GM12878 (cell line): Measurements from ENCODE around the gene TUBB3. TPM values are rescaled to one million over a fixed set of nuclear protein-coding genes. Genes with fewer than 3 reads are reported as not detected.

Experiments used
- ATAC-seq: fragments of 200-7000 bp; cut with Tn5 transposase; 3 replicates; pipeline ENCODE4 v1.9.1; 2020; ENCODE audit warnings: mild to moderate bottlenecking, moderate library complexity
- BruUV-seq: library from RNA; stranded (reverse); fragments of 400-500 nt; replicated peaks from 2 replicates; lab custom pipeline; 2021; lab: Mats Ljungman, UMichigan
- CTCF ChIA-PET: fragments of 300-600 bp; sonication (Branson Sonifier 250); formaldehyde crosslinking; extraction: SDS; loops from one replicate; lab custom pipeline; 2021; ENCODE audit warnings: inconsistent platforms; lab: Yijun Ruan, JAX
- POLR2A ChIA-PET: fragments of 350-600 bp; formaldehyde crosslinking; extraction: SDS; loops from one replicate; lab custom pipeline; 2021; ENCODE audit warnings: inconsistent platforms; lab: Charles Lee
- RAD21 ChIA-PET: fragments of 300-600 bp; sonication (Branson Sonifier 250); formaldehyde crosslinking; loops from one replicate; lab custom pipeline; 2023; ENCODE audit warnings: antibody characterized with exemption; ENCODE audit not compliant: unreplicated experiment; lab: Charles Lee
- SMC1A ChIA-PET: fragments of 300-600 bp; sonication (Branson Sonifier 250); formaldehyde crosslinking; loops from one replicate; lab custom pipeline; 2023; ENCODE audit not compliant: unreplicated experiment, uncharacterized antibody; lab: Charles Lee
- DNase-seq: peaks from one replicate; pipeline ENCODE4 v3.0.0-alpha.2; 2011; ENCODE audit warnings: low read depth, low spot score
- FAIRE-seq: peaks from 3 replicates; lab custom pipeline; 2011; peaks lifted over from hg19 to GRCh38; lab: Jason Lieb, UNC
- H2AFZ ChIP-seq: 2 replicates; pipeline ENCODE4 v1.6.0; 2011; ENCODE audit warnings: low read depth, low read length, control low read depth; ENCODE audit not compliant: control insufficient read depth
- H3K27ac ChIP-seq: 2 replicates; pipeline ENCODE4 v1.5.1; 2011; ENCODE audit warnings: control low read depth; ENCODE audit not compliant: control insufficient read depth, insufficient read depth
- H3K27me3 ChIP-seq, 2 experiments: replicated peaks in 1 of 2; 2 replicates each; pipeline versions ENCODE4 v1.6.0 to v1.6.1; 2011; ENCODE audit warnings: low read length in 1 of 2; ENCODE audit not compliant: control insufficient read depth in 2 of 2, insufficient read depth in 2 of 2
- H3K36me3 ChIP-seq, 2 experiments: 2 replicates each; pipeline ENCODE4 v1.5.1; 2011; ENCODE audit warnings: low read length in 1 of 2; ENCODE audit not compliant: control insufficient read depth in 2 of 2, insufficient read depth in 2 of 2
- H3K4me1 ChIP-seq: 2 replicates; pipeline ENCODE4 v1.6.1; 2011; ENCODE audit warnings: mild to moderate bottlenecking, low read length, moderate library complexity, mixed read lengths; ENCODE audit not compliant: control insufficient read depth, insufficient read depth
- H3K4me2 ChIP-seq: 2 replicates; pipeline ENCODE4 v1.6.0; 2011; ENCODE audit warnings: control low read depth; ENCODE audit not compliant: control insufficient read depth, insufficient read depth
- H3K4me3 ChIP-seq: fragments of 200-600 bp; sonication (generic); 2 replicates; pipeline ENCODE4 v1.5.1; 2016
- H3K79me2 ChIP-seq: 2 replicates; pipeline ENCODE4 v1.6.0; 2011; ENCODE audit warnings: low read length; ENCODE audit not compliant: control insufficient read depth, insufficient read depth
- H3K9ac ChIP-seq: 2 replicates; pipeline ENCODE4 v1.8.0; 2011; ENCODE audit warnings: low read length, control low read depth, mixed read lengths; ENCODE audit not compliant: control insufficient read depth, insufficient read depth
- H3K9me3 ChIP-seq: replicated peaks from 3 replicates; pipeline ENCODE4 v1.5.1; 2011; ENCODE audit warnings: mild to moderate bottlenecking, low read length; ENCODE audit not compliant: control insufficient read depth, insufficient read depth
- H4K20me1 ChIP-seq: 2 replicates; pipeline ENCODE4 v1.6.0; 2011; ENCODE audit not compliant: control insufficient read depth, insufficient read depth
- ASH2L ChIP-seq: fragments of 300-600, 200-600 bp; sonication (generic); IDR thresholded peaks from 2 replicates; pipeline ENCODE4 v1.6.1; 2017; ENCODE audit warnings: low read depth, mild to moderate bottlenecking, borderline replicate concordance
- ATF7 ChIP-seq: fragments of 450-650 bp; IDR thresholded peaks from 2 replicates; pipeline ENCODE4 v1.6.1; 2016; ENCODE audit warnings: low read depth, mild to moderate bottlenecking
- FOXM1 ChIP-seq: IDR thresholded peaks from 2 replicates; pipeline ENCODE4 v1.6.1; 2012; ENCODE audit warnings: low read depth, mild to moderate bottlenecking, inconsistent platforms, low read length, moderate library complexity
- IKZF1 ChIP-seq: fragments of 450-650 bp; conservative IDR thresholded peaks from 2 replicates; pipeline ENCODE4 v1.6.1; 2017; ENCODE audit warnings: antibody characterized with exemption, mild to moderate bottlenecking
- MEF2B ChIP-seq: fragments of 450-650 bp; IDR thresholded peaks from 2 replicates; pipeline ENCODE4 v1.6.1; 2018; ENCODE audit warnings: mild to moderate bottlenecking, moderate library complexity; ENCODE audit not compliant: partially characterized antibody, poor library complexity, severe bottlenecking
- NR2C2 ChIP-seq: IDR thresholded peaks from 2 replicates; pipeline ENCODE4 v1.6.1; 2011; ENCODE audit warnings: borderline replicate concordance, low read depth; ENCODE audit not compliant: control insufficient read depth, insufficient read length
- PKNOX1 ChIP-seq: fragments of 450-650 bp; IDR thresholded peaks from 2 replicates; pipeline ENCODE4 v1.6.1; 2016; ENCODE audit warnings: mild to moderate bottlenecking
- SMC3 ChIP-seq: IDR thresholded peaks from 2 replicates; pipeline ENCODE4 v1.6.1; 2011; ENCODE audit warnings: low read length, improper control_type of control experiment, borderline replicate concordance
- SPI1 ChIP-seq: IDR thresholded peaks from 2 replicates; pipeline ENCODE4 v1.6.1; 2011; ENCODE audit warnings: low read depth, mild to moderate bottlenecking, low read length, moderate library complexity, borderline replicate concordance; ENCODE audit not compliant: insufficient read depth
- ZBED1 ChIP-seq: IDR thresholded peaks from 2 replicates; pipeline ENCODE4 v1.6.1; 2016; ENCODE audit warnings: borderline replicate concordance
- ZNF207 ChIP-seq: fragments of 450-650 bp; IDR thresholded peaks from 2 replicates; pipeline ENCODE4 v1.6.1; 2014; ENCODE audit warnings: antibody characterized with exemption, mild to moderate bottlenecking, borderline replicate concordance
- whole genome bisulfite sequencing: methylation state at CpG from one replicate; pipeline ENCODE4 v1.1.6; 2016; ENCODE audit warnings: low lambda C conversion rate; ENCODE audit not compliant: insufficient replicate concordance, insufficient coverage; ENCODE audit errors: missing lambda C conversion rate; 5-methylcytosine and 5-hydroxymethylcytosine counted together
- in situ Hi-C: fragments of 300-500 bp; cut with MboI; formaldehyde crosslinking; loops from 9 replicates; pipeline ENCODE4 v1.14.3; 2018; ENCODE audit warnings: mixed read lengths
- intact Hi-C: fragments of 100-400 bp; cut with micrococcal nuclease; formaldehyde crosslinking; loops from one replicate; pipeline ENCODE4 v1.14.2; 2022; ENCODE audit not compliant: unreplicated experiment
- polyA plus RNA-seq, 11 experiments: library from polyadenylated mRNA; depleted of rRNA in 4 of 11; unstranded in 6 of 11; stranded (reverse) in 5 of 11; fragments of >200 nt; fragmentation: Nextera tagmentation in 4 of 11; fragmentation: Illumina TruSeq in 1 of 11; extraction: Ambion mirVana in 4 of 11; extraction: Trizol in 1 of 11; gene quantifications; 1 replicate in 1 of 11; 2 replicates in 10 of 11; pipeline versions ENCODE4 v1.2.1 to v1.2.3, GENCODE V29; 2011 to 2016; ENCODE audit warnings: inconsistent platforms in 2 of 11, missing spikeins in 2 of 11, low read depth in 1 of 11
- total RNA-seq, 4 experiments: library from RNA; depleted of rRNA in 3 of 4; stranded (reverse); fragments of >200 nt in 3 of 4; fragmentation: Illumina TruSeq in 1 of 4; extraction: Trizol in 1 of 4; gene quantifications; 2 replicates each; pipeline versions ENCODE4 v1.2.1 to v1.2.3, GENCODE V29; 2013 to 2021
- TF ChIP-seq, protein P1 (sequence below): fragments of 450-650 bp; IDR thresholded peaks from 2 replicates; pipeline ENCODE4 v1.6.1; 2017; ENCODE audit warnings: mild to moderate bottlenecking, low read depth, inconsistent platforms; ENCODE audit not compliant: poor library complexity, severe bottlenecking

Gene TUBB3
- total and polyA plus RNA-seq, 10 of the 15 experiments (the other 5 are each of a cell fraction or from before 2014, with no cell fraction given) = 0.09 to 2.5 (median 0.58) TPM; not detected in 1

- Histone ChIP-seq H3K36me3 (peaks cover 3 to 5% of the 10 kb centered on the region in 2 experiments), H4K20me1 (no peaks in the 10 kb centered on the region), H3K27ac (no peak overlapping the region)
- no peak for DNase-seq
- RAD21 ChIA-PET = interaction anchor here (1.1 to 1.6 kb wide), 2 partner anchors 65 to 111 kb away, joined by 4 to 5 read pairs; no protein-coding TSS in a partner anchor
- 97% methylated on average over 2 of the region's 2 CpGs for WGBS
- ATAC-seq = no peak
- SMC1A ChIA-PET = no interaction called here
- POLR2A ChIA-PET = interaction anchor here (0.8 to 2.4 kb wide), 4 partner anchors 10 to 67 kb away, joined by 4 to 10 read pairs (median 6); no protein-coding TSS in a partner anchor
- TF ChIP-seq ZNF207 (no peak), PKNOX1 (peak; percentile 22; the same call in 1 of the 2 replicates), NR2C2 (no peak), ZBED1 (no peak)
- TF ChIP-seq, all 136 proteins: peak for 1
- Histone ChIP-seq H3K27me3 (no peaks in the 10 kb centered on the region), H3K79me2 (peaks cover 39% of the 10 kb centered on the region), H3K9ac (no peak overlapping the region), H2AFZ (no peak overlapping the region), H3K4me1 (peaks cover 14% of the 10 kb centered on the region), H3K4me3 (no peak overlapping the region), H3K9me3 (no peaks in the 10 kb centered on the region; the same call in 2 of the 3 replicates), H3K4me2 (peak overlapping the region; percentile 44; the same call in 1 of the 2 replicates)
- CTCF ChIA-PET = interaction anchor here (1.4 kb wide), 1 partner anchor 25 kb away, joined by 3 read pairs; no protein-coding TSS in a partner anchor
- in situ Hi-C loops = no loop called here
- BruUV-seq = no TSS peak
- no peak for FAIRE-seq
- intact Hi-C loops = no loop called here
Observed at GRCh38 chr16:89974870-89975269, 51.7 kb downstream of the TUBB3 start.

DNA sequence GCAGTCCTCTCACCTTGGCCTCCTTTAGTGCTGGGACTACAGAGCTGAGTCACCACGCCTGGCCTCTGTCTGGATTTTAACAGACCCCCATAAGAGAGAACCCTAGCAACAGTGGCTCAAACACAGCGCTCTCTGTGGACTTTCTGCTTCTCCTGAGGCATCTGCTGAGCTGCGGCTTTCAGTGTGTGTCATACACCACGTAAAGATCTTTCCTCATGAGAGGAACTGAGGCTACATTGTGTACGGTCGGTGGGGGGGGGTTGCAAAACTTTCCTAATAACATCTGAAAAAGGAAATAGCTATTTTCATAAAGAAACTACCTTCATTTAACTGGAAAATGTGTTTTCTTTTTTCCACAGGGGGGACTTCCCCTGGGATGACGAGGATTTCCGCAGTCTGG lies 58.3 kb downstream of the TUBB3 start:
- no peaks in the 10 kb centered on the region for H3K27me3 ChIP-seq
- ChIA-PET POLR2A (interaction anchor here (1.0 to 1.5 kb wide), 3 partner anchors 9 to 52 kb away, joined by 3 to 13 read pairs (median 4); no protein-coding TSS in a partner anchor), RAD21 (interaction anchor here (1.1 to 1.5 kb wide), 3 partner anchors 9 to 108 kb away, joined by 3 to 6 read pairs (median 4); partner anchors contain the start of gene TCF25), SMC1A (interaction anchor here (1.0 to 2.0 kb wide), 3 partner anchors 9 to 41 kb away, joined by 3 to 8 read pairs (median 3); no protein-coding TSS in a partner anchor), CTCF (interaction anchor here (0.6 to 1.5 kb wide), 7 partner anchors 10 to 137 kb away, joined by 3 to 5 read pairs (median 4); partner anchors contain the start of gene MC1R)
- FAIRE-seq (no peak), ATAC-seq (peak; percentile 91), DNase-seq (no peak)
- H3K27ac ChIP-seq = peak overlapping the region; percentile 9; the same call in 1 of the 2 replicates
- peaks cover 23 to 31% of the 10 kb centered on the region in 2 experiments for H3K36me3 ChIP-seq
- intact Hi-C loops = no loop called here
- H3K9me3 ChIP-seq = no peaks in the 10 kb centered on the region
- H2AFZ ChIP-seq = no peak overlapping the region
- no TSS peak for BruUV-seq
- H3K79me2 ChIP-seq = no peaks in the 10 kb centered on the region; the same call in 1 of the 2 replicates
- H3K4me3 ChIP-seq = no peak overlapping the region
- in situ Hi-C loops = no loop called here
- H3K9ac ChIP-seq = no peak overlapping the region
- 23% methylated on average over 8 of the region's 8 CpGs for WGBS
- no peaks in the 10 kb centered on the region for H3K4me1 ChIP-seq
- H4K20me1 ChIP-seq = no peaks in the 10 kb centered on the region
- H3K4me2 ChIP-seq = no peak overlapping the region
- TF ChIP-seq SMC3 = no peak
- peak; percentile 75 for TF ChIP-seq IKZF1
- TF ChIP-seq FOXM1 = no peak
- peak; percentile 67 for TF ChIP-seq ATF7
- TF ChIP-seq SPI1 = peak; percentile 19; the same call in 1 of the 2 replicates
- peak; percentile 40 for TF ChIP-seq MEF2B
- TF ChIP-seq ASH2L = no peak
- TF ChIP-seq, protein P1, sequence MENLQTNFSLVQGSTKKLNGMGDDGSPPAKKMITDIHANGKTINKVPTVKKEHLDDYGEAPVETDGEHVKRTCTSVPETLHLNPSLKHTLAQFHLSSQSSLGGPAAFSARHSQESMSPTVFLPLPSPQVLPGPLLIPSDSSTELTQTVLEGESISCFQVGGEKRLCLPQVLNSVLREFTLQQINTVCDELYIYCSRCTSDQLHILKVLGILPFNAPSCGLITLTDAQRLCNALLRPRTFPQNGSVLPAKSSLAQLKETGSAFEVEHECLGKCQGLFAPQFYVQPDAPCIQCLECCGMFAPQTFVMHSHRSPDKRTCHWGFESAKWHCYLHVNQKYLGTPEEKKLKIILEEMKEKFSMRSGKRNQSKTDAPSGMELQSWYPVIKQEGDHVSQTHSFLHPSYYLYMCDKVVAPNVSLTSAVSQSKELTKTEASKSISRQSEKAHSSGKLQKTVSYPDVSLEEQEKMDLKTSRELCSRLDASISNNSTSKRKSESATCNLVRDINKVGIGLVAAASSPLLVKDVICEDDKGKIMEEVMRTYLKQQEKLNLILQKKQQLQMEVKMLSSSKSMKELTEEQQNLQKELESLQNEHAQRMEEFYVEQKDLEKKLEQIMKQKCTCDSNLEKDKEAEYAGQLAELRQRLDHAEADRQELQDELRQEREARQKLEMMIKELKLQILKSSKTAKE = peak; percentile 66
